LHCN-M2 (cell line): Measurements from ENCODE around the gene CDK5R1. TPM values are rescaled to one million over a fixed set of nuclear protein-coding genes. Genes with fewer than 3 reads are reported as not detected.

Experiments used
- DNase-seq: peaks from one replicate; pipeline ENCODE4 v3.0.0-alpha.2; 2012; ENCODE audit warnings: low read depth
- total RNA-seq: library from RNA; depleted of rRNA; stranded (reverse); fragments of >200 nt; gene quantifications from 2 replicates; pipeline ENCODE4 v1.2.3, GENCODE V29; 2014

Gene CDK5R1
- total RNA-seq, 1 experiment from 2014 or later: 8.6 TPM

DNA sequence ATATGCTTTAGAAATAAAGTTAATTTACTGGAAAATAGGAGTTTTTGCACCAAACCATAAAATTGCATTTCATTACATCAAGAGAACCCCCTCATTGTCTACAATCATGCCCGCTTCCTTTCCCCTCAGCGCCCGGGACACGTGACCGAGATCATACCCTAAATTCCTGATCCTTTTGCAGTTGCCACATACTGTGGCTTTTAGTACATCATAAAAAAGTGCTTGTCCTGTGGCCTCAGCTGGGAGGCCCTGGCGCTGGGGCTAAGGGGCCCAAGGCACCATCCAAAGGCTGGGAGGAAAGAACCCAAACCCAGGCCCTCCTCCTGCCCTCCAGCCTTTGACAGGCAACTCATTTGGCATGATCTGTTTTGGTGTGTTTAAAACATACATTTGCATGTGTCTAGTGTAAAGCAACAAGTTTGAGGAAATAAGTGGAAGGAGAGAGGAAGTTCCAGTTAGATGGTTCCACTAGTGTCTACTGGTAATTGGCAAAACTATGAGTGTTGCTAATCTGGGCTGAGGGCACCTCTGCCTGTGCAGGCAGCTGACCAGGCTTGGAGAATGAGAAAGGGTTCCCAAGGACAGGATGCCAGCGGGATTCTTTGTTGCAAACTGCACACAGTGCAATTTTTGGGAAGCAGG, 6.0 kb downstream of the CDK5R1 start:
- DNase-seq: no peak

DNA sequence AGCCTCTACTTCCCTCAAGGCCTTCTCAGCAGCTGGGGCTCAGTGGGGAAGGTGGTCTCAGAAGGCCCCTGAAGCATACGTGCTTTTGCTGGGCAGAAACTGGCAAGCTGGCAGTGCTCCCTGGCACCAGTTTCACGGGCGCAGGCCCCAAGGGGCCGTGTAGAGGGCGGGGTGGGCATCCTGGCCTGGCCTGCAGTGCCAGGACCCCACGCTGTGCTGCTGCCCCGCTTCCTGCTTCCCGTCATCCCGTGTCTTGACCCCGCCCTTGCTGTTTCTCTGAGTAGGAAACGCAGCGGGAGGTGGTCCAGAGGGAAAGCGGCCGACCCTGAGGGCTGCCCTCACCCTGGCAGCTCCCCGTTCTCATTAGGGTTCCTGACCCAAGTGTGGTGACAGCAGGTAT, 6.8 kb downstream of the CDK5R1 start:
- no peak for DNase-seq

DNA sequence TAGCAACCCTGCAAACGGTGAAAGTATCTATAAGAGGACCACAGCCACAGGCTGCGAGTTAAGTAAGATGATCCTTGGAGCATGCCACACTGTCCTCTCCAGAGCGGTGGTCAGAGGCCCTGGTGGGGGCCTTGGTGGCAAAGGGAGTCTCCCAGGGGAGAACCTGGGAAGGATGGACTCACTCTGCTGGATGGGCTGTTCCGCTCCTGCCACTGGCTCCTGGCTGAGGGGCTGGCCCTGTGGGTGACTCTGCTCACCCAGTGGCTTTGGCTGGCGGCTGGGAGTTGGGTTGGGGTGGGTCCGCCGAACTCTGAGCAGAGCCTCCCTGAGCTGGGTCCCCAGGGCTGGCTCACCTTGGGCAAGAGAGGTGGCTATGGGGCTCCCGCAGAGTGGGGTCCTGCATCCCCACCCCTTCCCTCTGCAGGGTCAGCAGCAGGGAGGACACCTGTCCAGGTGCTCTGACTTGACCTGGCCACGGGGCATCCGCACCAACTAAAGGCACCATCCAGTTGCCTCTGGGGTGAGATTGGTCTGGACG, 7.3 kb downstream of the CDK5R1 start:
- DNase-seq: no peak

DNA sequence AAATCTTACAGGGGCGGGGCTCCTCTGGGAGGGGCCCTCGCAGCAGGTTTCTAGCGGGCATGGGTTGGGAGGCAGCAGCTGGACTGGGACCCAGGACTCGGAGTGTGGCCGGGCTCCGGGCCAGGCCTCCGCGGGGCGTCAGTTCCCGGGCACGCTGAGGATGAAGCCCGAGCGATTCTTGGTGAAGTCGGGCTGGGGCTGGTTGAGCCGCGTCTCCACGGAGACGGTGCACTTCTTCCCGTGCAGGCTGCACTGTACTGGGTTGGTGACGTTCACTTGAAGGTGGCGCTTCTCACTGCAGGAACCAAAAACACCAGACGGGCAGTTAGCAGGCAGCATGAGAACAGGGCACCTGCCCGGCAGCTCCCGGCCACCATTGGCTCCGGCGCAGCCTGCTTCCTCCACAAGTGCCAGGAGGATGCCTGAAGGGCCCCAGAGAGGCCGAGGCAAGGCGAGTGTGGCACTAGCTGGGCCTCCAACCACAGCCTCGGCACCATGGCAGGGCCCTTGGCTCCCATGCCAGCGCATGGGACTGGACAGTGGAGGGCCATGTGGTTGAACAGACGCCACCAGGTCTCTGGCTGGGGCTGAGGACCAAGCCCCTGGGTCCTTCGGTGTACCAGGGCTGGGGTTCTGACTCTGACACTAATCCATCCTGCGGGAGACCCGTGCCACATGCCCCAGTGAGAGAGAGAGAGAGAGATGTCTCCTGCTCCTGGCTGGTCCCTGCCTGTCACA, 8.0 kb downstream of the CDK5R1 start:
- DNase-seq: peak; percentile 60

DNA sequence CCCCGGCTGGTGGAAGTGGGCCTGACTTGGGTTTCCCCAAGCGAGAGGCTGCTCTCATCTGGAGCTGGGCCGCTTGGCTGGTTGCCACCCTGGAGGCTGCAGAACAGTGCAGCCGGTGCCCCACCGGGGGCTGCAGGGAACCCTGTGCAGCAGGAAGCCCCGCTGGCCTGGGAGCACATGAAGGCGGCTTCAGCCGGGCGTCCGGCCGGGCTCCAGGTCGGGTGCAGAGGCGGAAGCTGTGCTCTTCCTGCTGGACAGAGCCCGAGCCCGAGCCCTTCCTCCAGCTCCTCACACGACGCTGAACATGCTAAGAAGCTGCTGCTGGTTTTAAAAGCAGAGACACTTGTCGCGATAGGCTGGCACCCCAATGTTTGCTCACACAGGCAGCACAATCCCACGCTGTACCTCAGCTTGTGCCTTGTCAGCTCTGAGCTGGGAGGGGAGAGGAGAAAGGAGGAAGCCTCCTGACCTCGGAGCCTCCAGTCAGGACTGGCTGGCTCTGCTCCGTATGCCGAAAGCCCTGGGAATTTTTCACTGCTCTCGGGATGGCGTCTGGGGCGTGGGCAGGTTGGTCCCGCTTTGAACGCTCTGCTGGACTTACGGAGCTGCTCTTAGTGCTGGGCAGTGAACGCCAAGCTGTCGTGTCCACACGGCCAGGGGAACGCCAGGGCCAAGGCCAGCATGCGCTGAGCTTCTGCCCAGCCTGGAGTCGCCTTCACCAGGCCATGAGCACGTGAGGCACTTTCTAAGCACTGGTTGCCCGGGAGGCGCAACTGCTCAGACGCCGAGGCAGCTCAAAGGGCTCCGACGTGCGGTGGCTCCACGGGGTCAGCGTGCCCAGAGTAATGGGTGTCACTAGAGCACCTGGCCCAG, 8.8 kb downstream of the CDK5R1 start:
- DNase-seq: no peak

DNA sequence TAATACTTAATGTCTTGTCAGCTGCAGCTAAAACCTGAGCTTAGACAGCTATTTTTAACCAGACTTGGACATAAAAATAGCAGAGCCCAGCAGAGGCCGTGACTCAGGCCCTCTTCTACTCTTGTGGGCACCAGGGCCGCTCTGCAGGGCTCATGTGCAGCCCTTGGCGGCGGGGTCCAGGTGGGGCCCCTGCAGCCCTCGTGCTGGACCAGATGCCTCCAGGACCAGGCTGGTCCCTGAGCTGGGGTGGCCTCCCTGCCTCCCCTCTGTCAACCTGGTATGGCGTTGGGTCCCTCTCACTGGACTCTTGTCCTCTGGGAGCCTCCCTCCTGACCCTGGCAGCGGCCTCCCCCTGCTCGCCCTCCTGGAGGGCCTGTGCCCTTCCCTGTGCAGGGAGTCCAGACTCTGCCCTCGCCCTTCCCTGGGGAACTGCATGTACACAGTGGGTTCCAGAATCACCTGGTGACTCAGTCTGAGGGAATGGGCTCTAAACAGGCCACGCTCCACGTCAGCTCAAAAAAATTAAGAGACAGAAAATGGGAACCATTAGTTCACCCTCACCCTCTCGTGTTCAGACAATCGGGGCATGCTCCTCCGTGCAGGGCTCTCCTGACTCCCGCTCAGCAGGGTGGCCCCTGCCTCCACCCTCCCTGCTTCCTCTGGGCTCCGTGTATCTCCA, 9.7 kb downstream of the CDK5R1 start:
- DNase-seq: peak; percentile 97

DNA sequence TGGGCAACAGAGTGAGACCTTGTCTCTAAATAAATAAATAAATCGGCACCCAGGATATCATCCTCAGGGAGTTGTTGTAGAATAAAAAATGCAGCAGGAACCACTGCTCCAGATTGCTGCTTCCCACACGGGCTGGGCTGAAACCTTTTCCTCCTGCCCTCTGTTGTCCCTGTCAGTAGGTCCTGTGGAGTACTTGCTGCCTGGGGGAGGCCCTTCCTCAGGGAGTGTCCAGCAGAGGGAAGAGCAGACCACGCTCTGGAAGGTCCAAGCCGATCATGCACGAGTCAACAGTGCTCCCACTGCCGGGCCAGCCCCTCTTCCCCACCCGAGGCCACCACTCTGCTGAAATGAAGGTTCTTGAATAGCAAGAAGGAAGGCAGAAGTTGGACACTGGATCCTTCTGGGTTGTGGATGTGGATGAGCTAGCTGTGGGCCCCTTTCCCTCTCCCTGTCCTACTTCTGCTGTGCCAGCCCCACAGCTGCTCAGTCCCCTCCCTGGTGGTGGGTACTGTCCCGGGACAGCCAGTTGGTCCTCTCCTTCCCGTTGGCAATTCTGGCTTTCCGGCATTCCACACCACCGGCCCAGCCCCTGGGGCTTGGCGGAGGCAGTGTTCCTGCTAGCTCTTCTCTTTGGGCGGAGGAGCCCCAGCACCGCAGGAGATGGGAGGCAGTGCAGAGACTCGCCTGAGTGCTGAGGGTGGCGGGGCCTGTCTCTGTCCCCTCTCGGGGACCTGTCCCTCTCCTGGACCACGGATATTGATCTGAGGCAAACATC, 10.8 kb downstream of the CDK5R1 start:
- DNase-seq: peak; percentile 74

DNA sequence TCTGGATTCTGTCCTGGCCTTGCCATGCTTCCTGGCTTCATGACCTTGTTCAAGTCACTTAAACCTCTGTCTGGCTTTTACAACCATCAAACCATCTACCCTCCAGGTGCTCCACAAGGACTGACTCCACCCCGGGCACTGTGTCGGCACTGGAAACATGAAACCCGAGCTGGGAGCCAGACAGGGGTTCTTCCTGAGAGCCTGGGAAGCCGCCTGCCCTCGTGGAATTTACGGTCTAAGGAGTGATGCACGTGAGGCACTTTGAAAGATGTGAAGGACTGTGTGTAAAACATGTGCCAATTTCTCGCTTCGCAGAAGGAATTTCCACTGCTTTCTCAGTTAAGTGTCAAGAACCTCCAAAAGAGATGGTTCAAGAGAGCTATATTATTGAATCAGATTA, 11.6 kb downstream of the CDK5R1 start:
- no peak for DNase-seq

DNA sequence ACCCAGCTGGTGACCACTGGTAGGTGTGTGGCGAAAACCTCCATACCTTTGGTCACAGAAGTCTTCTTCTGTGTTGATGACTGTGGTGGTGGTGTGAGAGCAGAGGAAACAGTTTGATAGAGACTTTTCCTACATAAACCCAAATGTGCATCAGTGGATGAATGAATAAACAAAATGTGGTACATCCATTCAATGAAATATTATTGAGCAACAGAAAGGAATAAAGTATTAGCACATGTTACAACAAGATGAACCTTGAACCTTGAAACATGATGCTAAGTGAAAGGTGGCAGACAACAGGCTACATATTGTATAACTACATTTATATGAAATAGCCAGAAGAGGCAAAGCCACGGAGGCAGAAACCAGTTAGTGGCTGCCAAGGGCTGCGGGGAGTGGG, 15.2 kb downstream of the CDK5R1 start:
- no peak for DNase-seq

DNA sequence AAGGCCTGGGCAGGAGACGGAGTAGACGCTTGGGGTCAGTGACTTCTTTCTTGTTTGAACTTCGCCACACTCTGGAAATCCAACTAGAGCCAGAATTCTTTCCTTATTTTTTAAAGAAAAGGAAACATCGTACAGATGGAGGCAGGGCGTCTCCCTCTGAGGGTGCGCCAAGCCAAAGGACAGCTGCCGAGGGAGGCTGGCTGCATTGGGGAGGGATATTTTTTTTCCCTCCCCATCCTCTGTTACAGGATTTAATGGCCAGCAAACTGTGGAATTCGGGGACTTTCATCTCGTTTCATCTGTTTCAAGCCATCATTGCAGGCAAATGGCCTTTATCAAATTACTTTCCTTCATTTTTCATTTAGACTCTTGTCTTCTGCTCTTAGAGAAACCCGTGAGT, 15.9 kb downstream of the CDK5R1 start:
- DNase-seq: peak; percentile 51

DNA sequence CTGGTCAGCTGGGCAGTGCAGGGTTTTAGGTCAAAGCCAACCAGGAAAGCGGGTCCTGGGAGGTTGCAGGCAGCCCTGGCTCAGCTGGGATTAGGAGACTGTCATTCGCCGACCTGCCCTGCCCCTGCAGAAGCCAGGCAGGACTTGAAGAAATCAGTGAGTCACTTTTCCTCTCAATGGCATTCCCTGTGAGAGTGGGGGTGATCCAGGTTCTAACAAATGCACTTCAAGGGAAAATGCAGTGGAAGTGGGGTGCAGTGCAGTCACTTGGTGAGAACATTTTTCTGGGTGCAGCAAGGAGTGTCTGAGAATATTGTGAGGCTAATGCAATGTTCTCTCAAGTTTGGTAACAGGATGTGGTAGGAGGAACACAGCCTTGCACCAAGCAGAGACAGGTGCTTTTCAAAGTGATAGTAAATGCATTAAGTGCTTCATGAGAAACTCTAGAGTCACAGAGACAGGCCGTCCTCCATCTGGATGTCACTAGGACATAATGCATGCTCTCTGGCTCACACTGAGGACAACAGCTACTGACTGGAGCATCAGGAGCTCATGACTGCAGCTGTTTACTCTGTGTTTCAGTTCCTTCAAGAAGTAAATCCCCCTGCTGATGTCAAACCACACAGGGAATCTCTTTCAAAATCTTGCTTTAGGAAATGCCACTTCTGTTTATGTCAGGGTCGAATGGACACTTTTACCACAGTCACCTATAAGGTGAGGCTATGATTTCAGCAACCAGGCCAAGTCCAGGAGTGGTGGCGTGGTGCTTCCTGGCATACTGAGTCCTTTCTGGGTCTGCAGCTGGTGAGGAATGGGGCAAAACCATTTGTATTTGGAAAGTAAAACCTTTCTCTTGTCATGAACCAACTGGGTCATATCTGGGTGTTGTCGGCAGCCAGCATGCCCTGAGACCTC, 16.7 kb downstream of the CDK5R1 start:
- DNase-seq: peak; percentile 81

DNA sequence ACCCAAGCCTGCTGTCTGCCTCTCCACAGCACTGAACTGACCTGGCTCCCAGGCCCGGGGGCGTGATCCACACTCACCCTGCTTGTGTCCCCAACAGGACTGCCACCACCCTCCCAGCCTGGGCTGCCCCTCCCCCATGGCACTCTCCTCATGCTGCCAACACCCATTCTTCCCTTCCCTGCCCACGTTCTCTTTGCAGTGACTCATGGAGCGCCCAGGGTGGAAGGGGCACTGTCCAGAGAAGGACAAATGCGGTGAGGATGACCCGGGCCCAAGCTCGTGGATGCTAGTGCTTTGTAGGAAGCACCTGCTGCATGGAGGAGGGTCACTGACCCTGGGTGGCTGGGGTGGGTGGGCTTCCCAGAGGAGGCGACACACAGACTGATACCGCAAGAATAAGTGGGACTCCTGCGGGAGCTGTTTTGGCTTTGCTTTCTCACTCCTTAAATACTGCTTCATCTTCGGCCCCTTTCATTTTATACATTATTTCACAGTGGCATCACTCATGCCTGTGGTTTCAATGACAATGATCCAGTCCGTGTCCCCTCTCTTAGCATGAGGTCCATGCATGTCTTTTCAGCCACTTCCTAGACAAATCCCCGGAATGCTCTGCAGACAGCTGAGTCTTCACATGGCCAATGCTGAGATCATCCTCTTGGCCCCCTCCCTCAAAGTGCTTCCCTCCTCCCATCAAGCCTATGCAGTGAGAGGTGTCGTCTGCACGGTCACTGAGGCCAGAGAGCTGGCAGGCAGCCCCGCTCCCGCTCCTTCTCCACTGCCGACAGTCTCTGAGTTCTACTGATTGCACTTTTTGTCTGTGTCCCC, 17.6 kb downstream of the CDK5R1 start:
- peak; percentile 73 for DNase-seq

DNA sequence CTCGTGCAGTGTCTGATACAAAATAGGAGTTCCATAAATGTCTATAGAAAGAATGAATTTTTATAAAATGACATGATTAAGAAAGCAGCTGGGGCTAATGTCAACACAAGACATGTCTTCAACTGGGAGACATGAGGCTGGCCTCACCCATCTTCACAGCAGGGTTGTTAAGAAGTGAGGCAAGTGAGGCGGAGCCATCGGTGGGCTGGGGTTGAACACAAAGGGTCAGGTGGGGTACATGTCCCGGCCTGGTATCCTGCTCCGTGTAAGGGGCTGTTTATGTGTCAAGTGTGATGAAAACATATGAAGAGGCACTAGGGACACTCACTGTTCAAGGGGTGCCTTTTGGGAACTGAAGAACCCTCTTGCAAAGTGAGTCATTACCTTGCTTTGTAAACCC, 22.1 kb downstream of the CDK5R1 start:
- no peak for DNase-seq

DNA sequence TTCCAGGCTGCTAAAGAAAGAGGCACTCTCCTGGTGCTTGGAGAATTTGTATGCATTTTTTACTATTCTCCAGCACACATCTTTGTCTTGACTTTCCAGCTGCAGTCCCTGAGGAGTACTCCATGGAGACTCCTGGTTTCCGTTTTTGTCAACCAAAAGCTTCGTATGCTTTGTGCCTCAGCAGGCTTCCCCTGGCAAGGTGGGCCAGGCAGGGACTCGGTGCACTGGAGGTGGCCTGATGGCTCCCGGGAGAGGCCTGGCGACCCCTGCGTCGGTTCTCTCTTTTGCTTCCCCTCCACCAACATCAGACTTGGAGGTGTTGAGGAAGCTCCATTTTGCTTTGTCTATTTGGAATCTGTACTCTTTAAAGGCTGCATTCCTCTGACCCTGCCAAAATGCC, 23.7 kb downstream of the CDK5R1 start:
- DNase-seq: no peak

DNA sequence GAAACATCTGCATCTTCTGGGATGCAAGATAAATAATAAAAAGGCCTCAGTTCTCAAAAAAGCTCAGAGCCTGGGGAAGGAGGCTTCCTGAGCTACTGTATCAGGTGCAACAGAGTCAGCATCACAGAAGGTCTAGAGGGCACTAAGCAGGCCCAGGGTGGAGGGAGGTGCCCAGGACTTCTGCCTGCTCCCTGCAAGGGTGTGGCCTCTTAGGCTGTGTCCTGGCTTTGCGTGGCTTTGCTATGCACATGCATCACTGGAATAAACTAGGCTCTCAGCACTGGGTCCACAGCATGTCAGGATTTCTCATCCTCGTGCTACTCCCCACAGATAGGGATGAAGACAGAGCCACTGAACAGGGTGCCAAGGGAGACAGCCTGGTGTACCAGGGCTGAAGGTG, 25.5 kb downstream of the CDK5R1 start:
- no peak for DNase-seq

DNA sequence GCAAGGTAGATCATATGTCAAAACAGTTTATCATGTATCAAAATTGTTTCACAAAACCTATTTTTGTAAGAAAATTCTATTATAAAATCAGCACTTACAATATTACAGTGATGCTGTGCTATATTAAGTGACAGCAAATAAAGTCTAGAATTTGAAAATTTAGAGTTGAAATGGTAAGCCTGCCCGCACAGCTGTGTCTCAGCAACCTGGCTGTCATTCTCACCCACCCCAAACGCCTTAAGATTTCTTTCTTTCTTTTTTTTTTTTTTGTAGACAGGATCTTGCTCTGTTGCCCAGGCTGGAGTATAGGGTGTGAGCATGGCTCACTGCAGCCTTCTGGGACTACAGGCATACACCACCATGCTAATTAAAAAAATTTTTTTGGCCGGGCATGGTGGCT, 26.8 kb downstream of the CDK5R1 start:
- no peak for DNase-seq

DNA sequence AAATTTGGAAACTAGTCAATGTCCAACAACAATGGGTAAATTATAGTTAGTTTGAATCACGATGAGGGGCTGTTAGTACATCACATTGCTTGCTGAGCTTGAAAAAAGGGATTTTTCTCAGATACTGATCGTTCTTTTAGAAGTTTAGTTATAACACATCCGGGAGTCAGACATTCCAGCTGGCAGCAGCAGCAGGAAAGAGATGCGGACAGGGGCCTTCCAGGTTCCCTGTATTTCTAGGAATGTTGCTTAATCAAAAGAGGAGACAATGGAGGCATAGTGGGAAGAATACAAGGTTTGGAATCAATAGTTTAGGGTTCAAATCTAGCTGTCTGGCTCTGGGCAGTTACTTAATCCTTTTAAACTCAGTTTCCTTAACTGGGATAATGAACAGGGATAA, 27.8 kb downstream of the CDK5R1 start:
- no peak for DNase-seq

DNA sequence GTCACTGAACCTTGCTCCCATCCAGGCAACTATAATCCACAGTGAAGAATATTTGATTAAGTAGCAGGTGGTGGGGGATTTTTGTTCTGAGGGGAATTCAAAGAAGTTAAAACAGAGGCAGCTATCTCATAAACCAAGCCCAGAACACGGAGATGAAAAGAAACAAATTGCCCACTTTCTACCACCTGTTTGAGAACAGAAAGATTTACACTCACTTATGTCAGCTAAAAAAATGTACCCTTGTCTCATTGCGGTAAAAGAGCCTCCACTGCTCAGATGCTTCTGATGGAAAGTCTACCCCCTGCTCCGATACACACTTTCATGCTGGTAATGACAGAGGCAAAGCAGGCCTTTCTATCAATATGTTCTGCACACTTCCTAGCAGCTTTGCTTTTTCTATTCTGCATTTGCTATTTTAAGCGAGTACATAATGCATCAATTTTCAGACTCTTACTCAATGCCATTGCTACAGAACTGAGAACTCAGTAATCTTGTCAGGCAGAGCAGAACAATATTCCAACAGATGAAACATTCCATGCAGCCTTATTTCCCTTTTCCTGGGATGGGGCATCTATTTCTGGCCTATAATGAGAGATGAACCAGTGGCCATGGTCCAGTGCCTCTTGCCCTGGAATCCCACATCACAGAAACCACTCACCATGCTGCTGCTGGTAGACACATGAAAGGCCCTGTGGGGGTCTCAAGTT, 29.0 kb downstream of the CDK5R1 start:
- DNase-seq: no peak
